K562 (cell line): ENCODE results near the gene SPOCK3. TPM values are rescaled to one million over a fixed set of nuclear protein-coding genes. Genes with fewer than 3 reads are reported as not detected.

ENCODE experiments used
- ATAC-seq: fragments of 200-7000 bp; cut with Tn5 transposase; 3 replicates; pipeline ENCODE4 v1.9.1; 2020; ENCODE audit warnings: moderate library complexity
- BruUV-seq: library from RNA; stranded (reverse); fragments of 400-500 nt; replicated peaks from 2 replicates; lab custom pipeline; 2021; lab: Mats Ljungman, UMichigan
- CTCF ChIA-PET: fragments of 300-600 bp; formaldehyde crosslinking; extraction: SDS; loops from one replicate; lab custom pipeline; 2021; ENCODE audit warnings: low intra/inter-chr PET ratio; lab: Yijun Ruan, JAX
- POLR2A ChIA-PET: fragments of 300-600, 350-650 bp; sonication (Branson Sonifier 250); formaldehyde crosslinking; extraction: SDS; loops from one replicate; lab custom pipeline; 2021; ENCODE audit warnings: antibody characterized with exemption, inconsistent platforms; lab: Yijun Ruan, JAX
- DNase-seq, 4 experiments: peaks; one replicate each; pipeline versions ENCODE4 v3.0.0 to v3.0.0-alpha.2; 2011 to 2018; ENCODE audit warnings: low spot score in 3 of 4, mixed read lengths in 3 of 4; ENCODE audit errors: extremely low read depth in 1 of 4
- FAIRE-seq: peaks from 2 replicates; lab custom pipeline; 2011; peaks lifted over from hg19 to GRCh38; lab: Jason Lieb, UNC
- H2AFZ ChIP-seq: 2 replicates; pipeline ENCODE4 v1.6.0; 2011; ENCODE audit warnings: low read depth, low read length, control low read depth, inconsistent platforms
- H3K27ac ChIP-seq: fragments of 200-600 bp; 3 replicates; pipeline ENCODE4 v1.8.0; 2011; ENCODE audit warnings: low read depth, mild to moderate bottlenecking, control low read depth, inconsistent platforms, low read length, moderate library complexity, mixed read lengths; ENCODE audit errors: extremely low read depth
- H3K27me3 ChIP-seq, 2 experiments: fragments of 300-600 bp in 1 of 2; 2 replicates in 1 of 2; 3 replicates in 1 of 2; pipeline versions ENCODE4 v1.6.0 to v1.8.0; 2011; ENCODE audit warnings: inconsistent platforms in 2 of 2, low read length in 2 of 2, mild to moderate bottlenecking in 1 of 2, mixed read lengths in 1 of 2, moderate library complexity in 1 of 2; ENCODE audit not compliant: control insufficient read depth in 2 of 2, insufficient read depth in 2 of 2
- H3K36me3 ChIP-seq: fragments of 300-600 bp; 3 replicates; pipeline ENCODE4 v1.8.0; 2011; ENCODE audit warnings: mild to moderate bottlenecking, low read length, inconsistent platforms; ENCODE audit not compliant: control insufficient read depth, insufficient read depth
- H3K4me1 ChIP-seq, 2 experiments: fragments of 200-600 bp in 1 of 2; replicated peaks in 1 of 2; 2 replicates in 1 of 2; 3 replicates in 1 of 2; pipeline versions ENCODE4 v1.5.1 to v1.8.0; 2011; ENCODE audit warnings: inconsistent platforms in 2 of 2, low read length in 2 of 2, mild to moderate bottlenecking in 1 of 2, mixed read lengths in 1 of 2, moderate library complexity in 1 of 2; ENCODE audit not compliant: control insufficient read depth in 2 of 2, insufficient read depth in 2 of 2
- H3K4me2 ChIP-seq: 2 replicates; pipeline ENCODE4 v1.6.1; 2011; ENCODE audit warnings: low read length, control low read depth, inconsistent platforms, mixed read lengths; ENCODE audit not compliant: insufficient read depth
- H3K4me3 ChIP-seq: fragments of 200-600 bp; sonication (generic), shearing (Covaris generic); 2 replicates; pipeline ENCODE4 v1.5.1; 2016; ENCODE audit warnings: control low read depth, inconsistent platforms
- H3K79me2 ChIP-seq: fragments of 200-600 bp; 3 replicates; pipeline ENCODE4 v1.8.0; 2011; ENCODE audit warnings: low read length, inconsistent platforms; ENCODE audit not compliant: control insufficient read depth, insufficient read depth
- H3K9ac ChIP-seq, 2 experiments: 2 replicates each; pipeline versions ENCODE4 v1.6.0 to v1.6.1; 2011; ENCODE audit warnings: low read depth in 2 of 2, low read length in 2 of 2, control low read depth in 1 of 2, inconsistent platforms in 1 of 2, mild to moderate bottlenecking in 1 of 2, mixed read lengths in 1 of 2; ENCODE audit not compliant: insufficient read depth in 1 of 2
- H3K9me1 ChIP-seq: one replicate; pipeline ENCODE4 v1.6.0; 2011; ENCODE audit warnings: inconsistent platforms, mild to moderate bottlenecking, low read length, moderate library complexity; ENCODE audit not compliant: control insufficient read depth, insufficient read depth
- H3K9me3 ChIP-seq: replicated peaks from 2 replicates; pipeline ENCODE4 v1.5.1; 2011; ENCODE audit warnings: low read depth, low read length, inconsistent platforms; ENCODE audit not compliant: control insufficient read depth, insufficient read depth
- H4K20me1 ChIP-seq: replicated peaks from 2 replicates; pipeline ENCODE4 v1.6.1; 2011; ENCODE audit warnings: low read length, inconsistent platforms, mixed read lengths; ENCODE audit not compliant: control insufficient read depth, insufficient read depth
- ETS2 ChIP-seq: IDR thresholded peaks from 2 replicates; pipeline ENCODE4 v1.6.1; 2016; ENCODE audit warnings: borderline replicate concordance, missing genetic modification characterization, mild to moderate bottlenecking, moderate library complexity, missing compliant biosample characterization; ENCODE audit not compliant: poor library complexity, severe bottlenecking
- HNRNPUL1 ChIP-seq: fragments of 200-400 bp; formaldehyde crosslinking; IDR thresholded peaks from 2 replicates; pipeline ENCODE4 v1.6.1; 2017; ENCODE audit warnings: low read length
- IRF9 ChIP-seq: fragments of 450-650 bp; IDR thresholded peaks from 2 replicates; pipeline ENCODE4 v1.6.1; 2016; ENCODE audit warnings: missing biosample characterization, missing genetic modification characterization
- NR2C2 ChIP-seq, 2 experiments: fragments of 200-800 bp in 1 of 2; sonication (Bioruptor generic) in 1 of 2; sonication (generic) in 1 of 2; formaldehyde crosslinking in 1 of 2; IDR thresholded peaks; 2 replicates each; pipeline versions ENCODE4 v1.6.1 to v1.8.0; 2016 to 2022; ENCODE audit warnings: mild to moderate bottlenecking in 1 of 2, missing compliant biosample characterization in 1 of 2, missing genetic modification characterization in 1 of 2, missing genetic modification reagents in 1 of 2
- NR2F6 ChIP-seq: fragments of 450-650 bp; formaldehyde crosslinking; IDR thresholded peaks from 2 replicates; pipeline ENCODE4 v1.4.0; 2020; ENCODE audit warnings: mild to moderate bottlenecking
- SMARCA4 ChIP-seq: fragments of 450-650 bp; IDR thresholded peaks from 2 replicates; pipeline ENCODE4 v1.6.1; 2016
- SMARCA5 ChIP-seq: fragments of 450-650 bp; IDR thresholded peaks from 2 replicates; pipeline ENCODE4 v1.6.1; 2016
- TGIF2 ChIP-seq: sonication (generic); formaldehyde crosslinking; IDR thresholded peaks from 2 replicates; pipeline ENCODE4 v1.8.1; 2022; ENCODE audit warnings: mild to moderate bottlenecking, missing genetic modification reagents, moderate library complexity
- TSHZ1 ChIP-seq: fragments of 250-450 bp; sonication (Bioruptor Pico); IDR thresholded peaks from 2 replicates; pipeline ENCODE4 v1.4.0; 2020; ENCODE audit warnings: mild to moderate bottlenecking, moderate library complexity
- ZBTB43 ChIP-seq: sonication (generic); formaldehyde crosslinking; IDR thresholded peaks from 2 replicates; pipeline ENCODE4 v1.8.0; 2023; ENCODE audit warnings: mild to moderate bottlenecking, missing genetic modification reagents
- ZFP30 ChIP-seq: fragments of 250-450 bp; sonication (Bioruptor Pico); IDR thresholded peaks from 2 replicates; pipeline ENCODE4 v1.8.0; 2022; ENCODE audit warnings: moderate library complexity, mild to moderate bottlenecking, inconsistent platforms, borderline replicate concordance
- ZNF12 ChIP-seq: sonication (generic); formaldehyde crosslinking; IDR thresholded peaks from 2 replicates; pipeline ENCODE4 v1.4.0; 2020; ENCODE audit warnings: mild to moderate bottlenecking, missing genetic modification reagents
- ZNF644 ChIP-seq: fragments of 200-800 bp; sonication (Bioruptor generic); IDR thresholded peaks from 2 replicates; pipeline ENCODE4 v1.6.1; 2016; ENCODE audit warnings: low read depth, missing genetic modification characterization, missing compliant biosample characterization
- WGBS: fragments of 100-300 bp; shearing (Covaris generic); methylation state at CpG from one replicate; pipeline ENCODE4 v1.1.6; 2016; ENCODE audit warnings: low coverage, mixed read lengths; ENCODE audit not compliant: insufficient coverage; ENCODE audit errors: missing lambda C conversion rate; 5-methylcytosine and 5-hydroxymethylcytosine counted together
- in situ Hi-C: fragments of 300-500 bp; cut with MboI; formaldehyde crosslinking; loops from 4 replicates; pipeline ENCODE4 v1.15.0; 2018; ENCODE audit warnings: inconsistent platforms, mixed read lengths
- intact Hi-C: fragments of 100-400 bp; cut with micrococcal nuclease; formaldehyde crosslinking; loops from 2 replicates; pipeline ENCODE4 v1.14.2; 2022
- polyA plus RNA-seq, 8 experiments: library from polyadenylated mRNA; depleted of rRNA in 4 of 8; stranded (reverse) in 5 of 8; unstranded in 3 of 8; fragments of >200 nt; fragmentation: Nextera tagmentation in 2 of 8; fragmentation: Illumina TruSeq in 1 of 8; extraction: Ambion mirVana in 2 of 8; extraction: Trizol in 1 of 8; gene quantifications; 2 replicates each; pipeline versions ENCODE4 v1.2.1 to v1.2.3, GENCODE V29; 2011 to 2014; ENCODE audit warnings: inconsistent platforms in 1 of 8, missing spikeins in 1 of 8
- total RNA-seq, 7 experiments: library from RNA; depleted of rRNA in 6 of 7; stranded (reverse); fragments of >200 nt in 6 of 7; fragmentation: Illumina TruSeq in 2 of 7; extraction: Trizol in 2 of 7; gene quantifications; 2 replicates each; pipeline versions ENCODE4 v1.2.1 to v1.2.3, GENCODE V29; 2011 to 2021; ENCODE audit warnings: low replicate concordance in 1 of 7

SPOCK3 gene
- total and polyA plus RNA-seq, 9 of the 15 experiments (the other 6 are each of a cell fraction or from before 2014, with no cell fraction given), result not detected

GRCh38 chr4:166741742-166742141 lies 492.6 kb downstream of the SPOCK3 start:
- no peaks in the 10 kb centered on the region for H3K9me3 ChIP-seq
- ChIA-PET POLR2A (no interaction called here), CTCF (no interaction called here)
- DNase-seq (no peak), FAIRE-seq (no peak), ATAC-seq (no peak)
- H3K27me3 ChIP-seq, result no peaks in the 10 kb centered on the region
- no peak overlapping the region for H2AFZ ChIP-seq
- no peaks in the 10 kb centered on the region for H3K79me2 ChIP-seq
- WGBS, result 16% methylated on average over 1 of the region's 1 CpG
- no peaks in the 10 kb centered on the region for H3K36me3 ChIP-seq
- no peaks in the 10 kb centered on the region for H3K4me1 ChIP-seq
- H4K20me1 ChIP-seq, result no peaks in the 10 kb centered on the region
- in situ Hi-C loops (no loop called here), intact Hi-C loops (no loop called here)
- H3K4me2 ChIP-seq, result no peak overlapping the region
- no peak overlapping the region for H3K9ac ChIP-seq
- TF ChIP-seq HNRNPUL1 (no peak), NR2C2 (CRISPR knock-in tag; IDR thresholded peaks at IDR 0.05) (no peak), NR2C2 (tag; IDR thresholded peaks at IDR 0.05) (no peak), TGIF2 (CRISPR knock-in tag) (no peak), ZBTB43 (CRISPR knock-in tag) (no peak), IRF9 (tag) (no peak), SMARCA5 (no peak), ZNF644 (tag) (no peak), TSHZ1 (CRISPR knock-in tag) (no peak), SMARCA4 (no peak), ZNF12 (CRISPR knock-in tag) (no peak), ZFP30 (CRISPR knock-in tag) (no peak), NR2F6 (CRISPR knock-in tag) (no peak), ETS2 (tag) (no peak)
- no peak overlapping the region for H3K4me3 ChIP-seq
- BruUV-seq, result no TSS peak
- no peak overlapping the region for H3K27ac ChIP-seq
- H3K9me1 ChIP-seq, result no peaks in the 10 kb centered on the region
